GM23338 (cell line): ENCODE data around the gene RER1. TPM values are rescaled to one million over a fixed set of nuclear protein-coding genes. Genes with fewer than 3 reads are reported as not detected.
A peak's percentile ranks its signal among the peaks of the same experiment; 100 is the strongest.

Experiments
- ATAC-seq: fragments of 200-7000 bp; cut with Tn5 transposase; 3 replicates; pipeline ENCODE4 v1.9.1; 2020
- DNase-seq: peaks from one replicate; pipeline ENCODE4 v3.0.0-alpha.2; 2015; ENCODE audit warnings: low spot score
- H2AFZ ChIP-seq: fragments of 200-600 bp; sonication (generic); 2 replicates; pipeline ENCODE4 v1.8.0; 2016; ENCODE audit warnings: antibody characterized with exemption, mild to moderate bottlenecking, moderate library complexity
- H3F3A ChIP-seq: fragments of 200-600 bp; sonication (generic); replicated peaks from 2 replicates; pipeline ENCODE4 v1.8.0; 2017; ENCODE audit warnings: antibody characterized with exemption, mixed run types, low read depth
- H3K27ac ChIP-seq: fragments of 200-600 bp; sonication (generic); 2 replicates; pipeline ENCODE4 v1.6.1; 2016; ENCODE audit warnings: low read depth
- H3K27me3 ChIP-seq: fragments of 200-600 bp; sonication (generic); 2 replicates; pipeline ENCODE4 v1.8.0; 2016; ENCODE audit warnings: mild to moderate bottlenecking, mixed run types, moderate library complexity; ENCODE audit not compliant: insufficient read depth
- H3K36me3 ChIP-seq: fragments of 200-600 bp; sonication (generic); 2 replicates; pipeline ENCODE4 v1.8.0; 2016; ENCODE audit warnings: mild to moderate bottlenecking; ENCODE audit not compliant: insufficient read depth
- H3K4me1 ChIP-seq: fragments of 200-600 bp; sonication (generic); 2 replicates; pipeline ENCODE4 v1.8.0; 2016; ENCODE audit warnings: mild to moderate bottlenecking, moderate library complexity; ENCODE audit not compliant: insufficient read depth
- H3K4me2 ChIP-seq: fragments of 200-600 bp; sonication (generic); 2 replicates; pipeline ENCODE4 v1.7.1; 2017; ENCODE audit warnings: mixed run types
- H3K4me3 ChIP-seq: fragments of 200-600 bp; sonication (generic); 2 replicates; pipeline ENCODE4 v1.6.1; 2016; ENCODE audit warnings: mixed run types
- H3K79me2 ChIP-seq: fragments of 200-600 bp; sonication (generic); replicated peaks from 2 replicates; pipeline ENCODE4 v1.8.0; 2017; ENCODE audit warnings: mild to moderate bottlenecking; ENCODE audit not compliant: insufficient read depth
- H3K9me2 ChIP-seq: fragments of 200-600 bp; sonication (generic); 2 replicates; pipeline ENCODE4 v1.8.0; 2017; ENCODE audit not compliant: insufficient read depth
- H4K20me1 ChIP-seq: fragments of 200-600 bp; sonication (generic); replicated peaks from 2 replicates; pipeline ENCODE4 v1.8.0; 2017; ENCODE audit warnings: mild to moderate bottlenecking; ENCODE audit not compliant: insufficient read depth
- H3K27ac Mint-ChIP-seq: 2 replicates; pipeline ENCODE4 v1.8.0; 2020; ENCODE audit warnings: inconsistent platforms, mild to moderate bottlenecking, moderate library complexity, mixed read lengths
- H3K27me3 Mint-ChIP-seq: 3 replicates; pipeline ENCODE4 v1.8.0; 2022; ENCODE audit warnings: low read depth, mild to moderate bottlenecking, moderate library complexity, mixed read lengths, inconsistent platforms; ENCODE audit not compliant: insufficient read depth, poor library complexity
- H3K36me3 Mint-ChIP-seq: 3 replicates; pipeline ENCODE4 v1.8.0; 2021; ENCODE audit warnings: low read depth, mild to moderate bottlenecking, inconsistent platforms, moderate library complexity, mixed read lengths
- H3K4me1 Mint-ChIP-seq: 3 replicates; pipeline ENCODE4 v1.8.0; 2020; ENCODE audit warnings: mild to moderate bottlenecking, inconsistent platforms, mixed read lengths
- H3K4me3 Mint-ChIP-seq: 3 replicates; pipeline ENCODE4 v1.8.0; 2021; ENCODE audit warnings: moderate library complexity, mild to moderate bottlenecking, inconsistent platforms, mixed read lengths
- H3K9me3 Mint-ChIP-seq: 3 replicates; pipeline ENCODE4 v1.8.0; 2020; ENCODE audit warnings: moderate library complexity, mild to moderate bottlenecking, inconsistent platforms, mixed read lengths
- CREB1 ChIP-seq: fragments of 250-450 bp; sonication (Bioruptor Pico); IDR thresholded peaks from 2 replicates; pipeline ENCODE4 v1.5.0; 2020; ENCODE audit warnings: low read depth, mild to moderate bottlenecking, moderate library complexity
- EZH2phosphoT487 ChIP-seq: fragments of 200-600 bp; sonication (generic); IDR thresholded peaks from one replicate; pipeline ENCODE4 v1.8.1; 2018; ENCODE audit warnings: antibody characterized with exemption; ENCODE audit not compliant: unreplicated experiment
- JUNB ChIP-seq: IDR thresholded peaks from one replicate; pipeline ENCODE4 v1.6.1; 2016; ENCODE audit warnings: antibody characterized with exemption; ENCODE audit not compliant: unreplicated experiment
- POLR2AphosphoS5 ChIP-seq: IDR thresholded peaks from 2 replicates; pipeline ENCODE4 v1.6.1; 2016; ENCODE audit warnings: antibody characterized with exemption, low read depth
- STAT1 ChIP-seq: IDR thresholded peaks from one replicate; pipeline ENCODE4 v1.6.1; 2016; ENCODE audit warnings: antibody characterized with exemption; ENCODE audit not compliant: unreplicated experiment
- ZNF331 ChIP-seq: fragments of 250-450 bp; sonication (Bioruptor Pico); IDR thresholded peaks from 2 replicates; pipeline ENCODE4 v1.5.0; 2020; ENCODE audit warnings: low read depth, mild to moderate bottlenecking, moderate library complexity
- polyA plus RNA-seq: library from polyadenylated mRNA; unstranded; fragments of >200 nt; fragmentation: Nextera tagmentation; extraction: Ambion mirVana; gene quantifications from 2 replicates; pipeline ENCODE4 v1.2.1, GENCODE V29; 2016
- total RNA-seq: library from RNA; depleted of rRNA; stranded (reverse); fragments of >200 nt; shearing (Covaris generic); gene quantifications from 2 replicates; pipeline ENCODE4 v1.2.3, GENCODE V29; 2014
- TF ChIP-seq, protein P1 (sequence below): IDR thresholded peaks from 2 replicates; pipeline ENCODE4 v1.6.1; 2016; ENCODE audit warnings: antibody characterized with exemption
- TF ChIP-seq, protein P2 (sequence below): IDR thresholded peaks from one replicate; pipeline ENCODE4 v1.6.1; 2018; ENCODE audit warnings: antibody characterized with exemption; ENCODE audit not compliant: unreplicated experiment
- TF ChIP-seq, protein P3 (sequence below): fragments of 250-450 bp; sonication (Bioruptor Pico); IDR thresholded peaks from 2 replicates; pipeline ENCODE4 v1.5.0; 2020; ENCODE audit warnings: mild to moderate bottlenecking, moderate library complexity

Gene RER1
- total and polyA plus RNA-seq, 2 experiments from 2014 or later: 58.4 to 99.5 TPM

DNA sequence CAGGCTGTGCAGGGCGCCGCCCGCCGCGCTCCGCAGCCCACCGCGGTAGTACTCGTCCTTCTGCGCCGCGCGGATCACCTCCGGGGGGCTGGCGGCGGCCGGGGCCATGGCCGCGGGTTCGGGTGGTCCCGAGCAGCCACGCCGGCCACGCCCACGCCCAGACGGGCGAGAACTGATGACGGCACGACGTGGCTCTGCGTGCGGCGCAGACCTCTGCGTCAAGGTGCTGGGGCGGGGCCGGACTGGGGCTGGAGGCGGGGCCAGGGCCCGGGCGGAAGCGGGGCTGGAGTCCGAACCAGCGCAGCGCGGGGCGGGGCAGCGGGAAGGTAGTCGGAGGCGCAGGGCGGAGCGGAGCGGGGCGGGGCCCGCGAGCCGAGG is 20.7 kb downstream of the RER1 start, which contains the start of gene PEX10:
PEX10 (minus strand) TSS at position 170 of the 378 bp plus-strand sequence; CDS start at position 108, 62 bp downstream.
- Histone ChIP-seq H3F3A (peaks cover 4% of the 10 kb centered on the region; the same call in 1 of the 2 replicates), H2AFZ (peak within 1 kb of the TSS; percentile 72), H3K9me2 (no peaks in the 10 kb centered on the region), H3K79me2 (no peaks in the 10 kb centered on the region), H3K36me3 (no peaks in the 10 kb centered on the region), H3K4me3 (peak within 1 kb of the TSS; percentile 83), H3K27me3 (no peaks in the 10 kb centered on the region), H3K4me1 (peaks cover 7% of the 10 kb centered on the region; the same call in 1 of the 2 replicates), H3K4me2 (peak within 1 kb of the TSS; percentile 92), H4K20me1 (no peaks in the 10 kb centered on the region), H3K27ac (no peak within 1 kb of the TSS)
- no peaks in the 10 kb centered on the region for H3K9me3 Mint-ChIP-seq
- DNase-seq (peak; percentile 98), ATAC-seq (peak; percentile 74)
- H3K27ac Mint-ChIP-seq: peak within 1 kb of the TSS; percentile 82
- peaks cover 12% of the 10 kb centered on the region; the same call in 2 of the 3 replicates for H3K36me3 Mint-ChIP-seq
- H3K4me1 Mint-ChIP-seq: peaks cover 16% of the 10 kb centered on the region
- TF ChIP-seq JUNB (no peak), CREB1 (CRISPR knock-in tag) (peak; percentile 99), ZNF331 (CRISPR knock-in tag) (no peak), POLR2AphosphoS5 (peak; percentile 53; the same call in 1 of the 2 replicates), EZH2phosphoT487 (no peak), STAT1 (no peak)
- TF ChIP-seq, protein P1, sequence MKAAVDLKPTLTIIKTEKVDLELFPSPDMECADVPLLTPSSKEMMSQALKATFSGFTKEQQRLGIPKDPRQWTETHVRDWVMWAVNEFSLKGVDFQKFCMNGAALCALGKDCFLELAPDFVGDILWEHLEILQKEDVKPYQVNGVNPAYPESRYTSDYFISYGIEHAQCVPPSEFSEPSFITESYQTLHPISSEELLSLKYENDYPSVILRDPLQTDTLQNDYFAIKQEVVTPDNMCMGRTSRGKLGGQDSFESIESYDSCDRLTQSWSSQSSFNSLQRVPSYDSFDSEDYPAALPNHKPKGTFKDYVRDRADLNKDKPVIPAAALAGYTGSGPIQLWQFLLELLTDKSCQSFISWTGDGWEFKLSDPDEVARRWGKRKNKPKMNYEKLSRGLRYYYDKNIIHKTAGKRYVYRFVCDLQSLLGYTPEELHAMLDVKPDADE: 0 out of 2 replicates have a peak, but pooled peaks have one; percentile 27
- TF ChIP-seq, protein P2, sequence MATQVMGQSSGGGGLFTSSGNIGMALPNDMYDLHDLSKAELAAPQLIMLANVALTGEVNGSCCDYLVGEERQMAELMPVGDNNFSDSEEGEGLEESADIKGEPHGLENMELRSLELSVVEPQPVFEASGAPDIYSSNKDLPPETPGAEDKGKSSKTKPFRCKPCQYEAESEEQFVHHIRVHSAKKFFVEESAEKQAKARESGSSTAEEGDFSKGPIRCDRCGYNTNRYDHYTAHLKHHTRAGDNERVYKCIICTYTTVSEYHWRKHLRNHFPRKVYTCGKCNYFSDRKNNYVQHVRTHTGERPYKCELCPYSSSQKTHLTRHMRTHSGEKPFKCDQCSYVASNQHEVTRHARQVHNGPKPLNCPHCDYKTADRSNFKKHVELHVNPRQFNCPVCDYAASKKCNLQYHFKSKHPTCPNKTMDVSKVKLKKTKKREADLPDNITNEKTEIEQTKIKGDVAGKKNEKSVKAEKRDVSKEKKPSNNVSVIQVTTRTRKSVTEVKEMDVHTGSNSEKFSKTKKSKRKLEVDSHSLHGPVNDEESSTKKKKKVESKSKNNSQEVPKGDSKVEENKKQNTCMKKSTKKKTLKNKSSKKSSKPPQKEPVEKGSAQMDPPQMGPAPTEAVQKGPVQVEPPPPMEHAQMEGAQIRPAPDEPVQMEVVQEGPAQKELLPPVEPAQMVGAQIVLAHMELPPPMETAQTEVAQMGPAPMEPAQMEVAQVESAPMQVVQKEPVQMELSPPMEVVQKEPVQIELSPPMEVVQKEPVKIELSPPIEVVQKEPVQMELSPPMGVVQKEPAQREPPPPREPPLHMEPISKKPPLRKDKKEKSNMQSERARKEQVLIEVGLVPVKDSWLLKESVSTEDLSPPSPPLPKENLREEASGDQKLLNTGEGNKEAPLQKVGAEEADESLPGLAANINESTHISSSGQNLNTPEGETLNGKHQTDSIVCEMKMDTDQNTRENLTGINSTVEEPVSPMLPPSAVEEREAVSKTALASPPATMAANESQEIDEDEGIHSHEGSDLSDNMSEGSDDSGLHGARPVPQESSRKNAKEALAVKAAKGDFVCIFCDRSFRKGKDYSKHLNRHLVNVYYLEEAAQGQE: no peak
- TF ChIP-seq, protein P3, sequence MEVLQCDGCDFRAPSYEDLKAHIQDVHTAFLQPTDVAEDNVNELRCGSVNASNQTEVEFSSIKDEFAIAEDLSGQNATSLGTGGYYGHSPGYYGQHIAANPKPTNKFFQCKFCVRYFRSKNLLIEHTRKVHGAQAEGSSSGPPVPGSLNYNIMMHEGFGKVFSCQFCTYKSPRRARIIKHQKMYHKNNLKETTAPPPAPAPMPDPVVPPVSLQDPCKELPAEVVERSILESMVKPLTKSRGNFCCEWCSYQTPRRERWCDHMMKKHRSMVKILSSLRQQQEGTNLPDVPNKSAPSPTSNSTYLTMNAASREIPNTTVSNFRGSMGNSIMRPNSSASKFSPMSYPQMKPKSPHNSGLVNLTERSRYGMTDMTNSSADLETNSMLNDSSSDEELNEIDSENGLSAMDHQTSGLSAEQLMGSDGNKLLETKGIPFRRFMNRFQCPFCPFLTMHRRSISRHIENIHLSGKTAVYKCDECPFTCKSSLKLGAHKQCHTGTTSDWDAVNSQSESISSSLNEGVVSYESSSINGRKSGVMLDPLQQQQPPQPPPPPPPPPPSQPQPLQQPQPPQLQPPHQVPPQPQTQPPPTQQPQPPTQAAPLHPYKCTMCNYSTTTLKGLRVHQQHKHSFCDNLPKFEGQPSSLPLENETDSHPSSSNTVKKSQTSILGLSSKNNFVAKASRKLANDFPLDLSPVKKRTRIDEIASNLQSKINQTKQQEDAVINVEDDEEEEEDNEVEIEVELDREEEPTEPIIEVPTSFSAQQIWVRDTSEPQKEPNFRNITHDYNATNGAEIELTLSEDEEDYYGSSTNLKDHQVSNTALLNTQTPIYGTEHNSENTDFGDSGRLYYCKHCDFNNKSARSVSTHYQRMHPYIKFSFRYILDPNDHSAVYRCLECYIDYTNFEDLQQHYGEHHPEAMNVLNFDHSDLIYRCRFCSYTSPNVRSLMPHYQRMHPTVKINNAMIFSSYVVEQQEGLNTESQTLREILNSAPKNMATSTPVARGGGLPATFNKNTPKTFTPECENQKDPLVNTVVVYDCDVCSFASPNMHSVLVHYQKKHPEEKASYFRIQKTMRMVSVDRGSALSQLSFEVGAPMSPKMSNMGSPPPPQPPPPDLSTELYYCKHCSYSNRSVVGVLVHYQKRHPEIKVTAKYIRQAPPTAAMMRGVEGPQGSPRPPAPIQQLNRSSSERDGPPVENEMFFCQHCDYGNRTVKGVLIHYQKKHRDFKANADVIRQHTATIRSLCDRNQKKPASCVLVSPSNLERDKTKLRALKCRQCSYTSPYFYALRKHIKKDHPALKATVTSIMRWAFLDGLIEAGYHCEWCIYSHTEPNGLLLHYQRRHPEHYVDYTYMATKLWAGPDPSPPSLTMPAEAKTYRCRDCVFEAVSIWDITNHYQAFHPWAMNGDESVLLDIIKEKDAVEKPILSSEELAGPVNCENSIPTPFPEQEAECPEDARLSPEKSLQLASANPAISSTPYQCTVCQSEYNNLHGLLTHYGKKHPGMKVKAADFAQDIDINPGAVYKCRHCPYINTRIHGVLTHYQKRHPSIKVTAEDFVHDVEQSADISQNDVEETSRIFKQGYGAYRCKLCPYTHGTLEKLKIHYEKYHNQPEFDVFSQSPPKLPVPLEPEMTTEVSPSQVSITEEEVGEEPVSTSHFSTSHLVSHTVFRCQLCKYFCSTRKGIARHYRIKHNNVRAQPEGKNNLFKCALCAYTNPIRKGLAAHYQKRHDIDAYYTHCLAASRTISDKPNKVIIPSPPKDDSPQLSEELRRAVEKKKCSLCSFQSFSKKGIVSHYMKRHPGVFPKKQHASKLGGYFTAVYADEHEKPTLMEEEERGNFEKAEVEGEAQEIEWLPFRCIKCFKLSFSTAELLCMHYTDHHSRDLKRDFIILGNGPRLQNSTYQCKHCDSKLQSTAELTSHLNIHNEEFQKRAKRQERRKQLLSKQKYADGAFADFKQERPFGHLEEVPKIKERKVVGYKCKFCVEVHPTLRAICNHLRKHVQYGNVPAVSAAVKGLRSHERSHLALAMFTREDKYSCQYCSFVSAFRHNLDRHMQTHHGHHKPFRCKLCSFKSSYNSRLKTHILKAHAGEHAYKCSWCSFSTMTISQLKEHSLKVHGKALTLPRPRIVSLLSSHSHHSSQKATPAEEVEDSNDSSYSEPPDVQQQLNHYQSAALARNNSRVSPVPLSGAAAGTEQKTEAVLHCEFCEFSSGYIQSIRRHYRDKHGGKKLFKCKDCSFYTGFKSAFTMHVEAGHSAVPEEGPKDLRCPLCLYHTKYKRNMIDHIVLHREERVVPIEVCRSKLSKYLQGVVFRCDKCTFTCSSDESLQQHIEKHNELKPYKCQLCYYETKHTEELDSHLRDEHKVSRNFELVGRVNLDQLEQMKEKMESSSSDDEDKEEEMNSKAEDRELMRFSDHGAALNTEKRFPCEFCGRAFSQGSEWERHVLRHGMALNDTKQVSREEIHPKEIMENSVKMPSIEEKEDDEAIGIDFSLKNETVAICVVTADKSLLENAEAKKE (CRISPR knock-in tag): no peak
- H3K4me3 Mint-ChIP-seq: peak within 1 kb of the TSS; percentile 87
- H3K27me3 Mint-ChIP-seq: peaks cover 27% of the 10 kb centered on the region
